AG10803 (cell line): ENCODE results near the gene OTUD6A.
"Not testable (repeated sequence)": the region's sequence is repeated elsewhere in the genome, so short reads cannot be mapped to it uniquely, and the experiment has no call there.

ENCODE experiments used
- DNase-seq: peaks from one replicate; pipeline ENCODE4 v3.0.0; 2010; ENCODE audit warnings: low read depth
- H3K4me3 ChIP-seq: 2 replicates; pipeline ENCODE4 v1.5.1; 2011; ENCODE audit warnings: mild to moderate bottlenecking, low read length, control low read depth
- CTCF ChIP-seq: conservative IDR thresholded peaks from 2 replicates; pipeline ENCODE4 v1.5.1; 2011; ENCODE audit warnings: mild to moderate bottlenecking, low read length, control low read depth, inconsistent platforms

Gene OTUD6A

DNA sequence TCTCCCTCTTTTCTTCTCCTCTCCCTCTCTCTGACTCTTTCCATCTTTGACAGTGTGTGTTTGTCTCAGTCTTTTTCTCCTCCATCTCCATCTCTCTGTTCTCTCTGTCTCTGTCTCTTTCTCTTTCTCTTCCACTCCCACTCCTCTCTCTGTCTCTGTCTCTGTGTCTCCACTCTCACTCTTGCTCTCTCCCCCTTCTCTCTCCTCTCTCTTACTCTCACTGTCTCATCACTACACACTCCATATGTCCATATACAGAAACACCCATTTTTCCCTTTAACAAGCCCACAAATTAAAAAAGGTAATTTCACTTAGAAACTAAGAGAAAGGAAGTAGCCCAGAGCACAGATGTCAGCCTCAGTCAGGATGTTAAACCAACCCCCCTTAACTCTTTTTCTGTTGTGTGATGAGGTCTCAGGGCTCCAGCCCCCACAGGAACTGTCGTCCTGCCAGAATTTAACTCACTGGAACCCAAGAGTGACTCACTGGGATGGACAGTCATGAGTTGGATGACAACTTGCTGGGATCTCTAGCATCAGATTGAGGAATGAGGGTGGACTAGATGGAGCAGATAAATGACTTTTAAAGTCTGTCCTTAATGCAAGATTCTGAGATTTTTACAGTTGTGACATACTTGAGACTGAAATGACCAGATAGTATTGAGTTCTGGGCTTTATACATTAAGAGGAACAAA lies 27.5 kb downstream of the OTUD6A start:
- peak; percentile 70 for DNase-seq
- no peak for TF ChIP-seq CTCF

GRCh38 chrX:70092247-70092646 lies 30.0 kb downstream of the OTUD6A start:
- H3K4me3 ChIP-seq, result no peak overlapping the region
- TF ChIP-seq CTCF, result no peak
- DNase-seq, result no peak

More for the DNA sequence above, 27.5 kb downstream of the OTUD6A start:
- no peak overlapping the region for H3K4me3 ChIP-seq

DNA sequence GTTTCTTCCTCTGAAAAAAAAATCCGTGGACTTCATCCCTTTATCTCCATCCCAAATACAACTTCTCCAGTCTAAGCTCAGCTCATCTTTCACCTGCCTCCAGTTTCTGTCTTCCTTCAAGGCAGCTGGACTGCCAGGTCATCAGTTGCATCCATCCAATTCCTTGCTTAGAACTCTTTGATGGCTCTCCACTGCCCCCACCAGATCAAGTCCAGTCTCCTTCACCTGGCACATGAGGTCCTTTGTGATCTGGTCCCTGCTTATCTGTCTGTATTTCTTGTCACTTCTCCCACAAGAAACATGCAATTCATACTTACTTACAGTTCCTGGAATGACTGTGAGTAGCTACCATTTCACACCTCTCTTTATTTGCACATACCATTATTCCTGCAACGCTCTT lies 33.8 kb downstream of the OTUD6A start:
- peak; percentile 46 for TF ChIP-seq CTCF
- no peak overlapping the region for H3K4me3 ChIP-seq
- DNase-seq, result peak; percentile 21

- no peak for DNase-seq
- TF ChIP-seq CTCF, result no peak
Measured at GRCh38 chrX:70105229-70105628, 43.0 kb downstream of the OTUD6A start.

DNA sequence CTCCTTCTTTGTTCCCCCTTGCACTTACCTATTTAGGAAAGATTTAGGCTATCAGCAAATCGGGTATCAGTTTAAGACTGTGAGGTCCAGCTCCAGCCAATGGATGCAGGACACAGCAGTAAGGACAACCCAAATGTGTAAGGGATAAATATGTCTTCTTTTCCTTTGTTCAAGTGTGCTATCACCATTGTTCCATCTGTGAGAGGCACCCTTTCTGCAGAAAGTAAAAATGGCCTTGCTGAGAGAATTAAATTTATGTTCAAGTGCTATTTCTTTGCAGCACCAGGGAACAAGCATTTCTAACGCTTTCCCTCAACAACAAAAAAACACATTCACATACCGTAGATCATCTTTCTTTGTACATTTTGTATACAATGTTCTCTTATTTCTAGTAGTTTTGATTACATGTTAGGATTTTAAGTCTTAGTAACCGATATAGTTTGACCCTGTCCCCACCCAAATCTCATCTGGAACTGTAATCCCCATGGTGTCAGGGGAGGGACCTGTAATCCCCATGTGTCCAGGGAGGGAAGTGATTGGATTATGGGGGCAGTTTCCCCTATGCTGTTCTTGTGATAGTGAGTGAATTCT lies 49.3 kb downstream of the OTUD6A start:
- H3K4me3 ChIP-seq, DNase-seq: not testable (repeated sequence)

More at GRCh38 chrX:70105229-70105628, 43.0 kb downstream of the OTUD6A start:
- no peak overlapping the region for H3K4me3 ChIP-seq
